Activated B cell treated with CpG ODN at 0.5 μM for 24 hours (primary cell): ENCODE results near the gene ZNF385C. TPM values are rescaled to one million over a fixed set of nuclear protein-coding genes. Genes with fewer than 3 reads are reported as not detected.

Source experiments
- ATAC-seq: fragments of 200-7000 bp; cut with Tn5 transposase; one replicate; pipeline ENCODE4 v1.10.0; 2021; ENCODE audit warnings: low read depth, mild to moderate bottlenecking, moderate library complexity
- CTCF ChIA-PET: fragments of 350-600 bp; sonication (Branson Sonifier 250); formaldehyde crosslinking; loops from one replicate; lab custom pipeline; 2021; ENCODE audit warnings: antibody characterized with exemption; lab: Charles Lee
- POLR2A ChIA-PET: fragments of 350-600 bp; sonication (Branson Sonifier 250); formaldehyde crosslinking; loops from one replicate; lab custom pipeline; 2021; ENCODE audit warnings: antibody characterized with exemption; lab: Charles Lee
- DNase-seq: peaks from one replicate; pipeline ENCODE4 v3.0.0; 2022
- H3K27ac Mint-ChIP-seq: one replicate; pipeline ENCODE4 v1.8.0; 2020; ENCODE audit warnings: mixed read lengths
- H3K27me3 Mint-ChIP-seq: one replicate; pipeline ENCODE4 v1.8.0; 2021; ENCODE audit warnings: mixed read lengths
- H3K36me3 Mint-ChIP-seq: one replicate; pipeline ENCODE4 v1.8.0; 2021; ENCODE audit warnings: low read depth, mixed read lengths
- H3K4me1 Mint-ChIP-seq: one replicate; pipeline ENCODE4 v1.8.0; 2021; ENCODE audit warnings: mixed read lengths
- H3K4me3 Mint-ChIP-seq: one replicate; pipeline ENCODE4 v1.8.0; 2020; ENCODE audit warnings: mild to moderate bottlenecking, mixed read lengths
- H3K9me3 Mint-ChIP-seq: one replicate; pipeline ENCODE4 v1.8.0; 2020; ENCODE audit warnings: mixed read lengths
- CTCF ChIP-seq: fragments of 200-600 bp; IDR thresholded peaks from one replicate; pipeline ENCODE4 v1.8.0; 2022; ENCODE audit warnings: antibody characterized with exemption, mild to moderate bottlenecking
- intact Hi-C: fragments of 100-400 bp; cut with micrococcal nuclease; formaldehyde crosslinking; loops from one replicate; pipeline ENCODE4 v1.15.1; 2024
- total RNA-seq: library from RNA; stranded (reverse); gene quantifications from 2 replicates; pipeline ENCODE4 v1.2.3, GENCODE V29; 2022

The ZNF385C gene
- total RNA-seq, 1 donor from 2014 or later: 16.7 TPM

- Mint-ChIP-seq H3K4me3 (no peak overlapping the region), H3K9me3 (no peaks in the 10 kb centered on the region), H3K27me3 (no peaks in the 10 kb centered on the region), H3K27ac (no peak overlapping the region), H3K36me3 (peaks cover 52% of the 10 kb centered on the region), H3K4me1 (peaks cover 14% of the 10 kb centered on the region)
- CTCF ChIA-PET: no interaction called here
- DNase-seq (no peak), ATAC-seq (no peak)
- intact Hi-C loops: no loop called here
- POLR2A ChIA-PET: interaction anchor here (0.7 kb wide), 1 partner anchor 1842 kb away, joined by 6 read pairs; no protein-coding TSS in a partner anchor
- no peak for TF ChIP-seq CTCF
These were observed 26.0 kb upstream of the ZNF385C start for GRCh38 chr17:42124256-42124655.

DNA sequence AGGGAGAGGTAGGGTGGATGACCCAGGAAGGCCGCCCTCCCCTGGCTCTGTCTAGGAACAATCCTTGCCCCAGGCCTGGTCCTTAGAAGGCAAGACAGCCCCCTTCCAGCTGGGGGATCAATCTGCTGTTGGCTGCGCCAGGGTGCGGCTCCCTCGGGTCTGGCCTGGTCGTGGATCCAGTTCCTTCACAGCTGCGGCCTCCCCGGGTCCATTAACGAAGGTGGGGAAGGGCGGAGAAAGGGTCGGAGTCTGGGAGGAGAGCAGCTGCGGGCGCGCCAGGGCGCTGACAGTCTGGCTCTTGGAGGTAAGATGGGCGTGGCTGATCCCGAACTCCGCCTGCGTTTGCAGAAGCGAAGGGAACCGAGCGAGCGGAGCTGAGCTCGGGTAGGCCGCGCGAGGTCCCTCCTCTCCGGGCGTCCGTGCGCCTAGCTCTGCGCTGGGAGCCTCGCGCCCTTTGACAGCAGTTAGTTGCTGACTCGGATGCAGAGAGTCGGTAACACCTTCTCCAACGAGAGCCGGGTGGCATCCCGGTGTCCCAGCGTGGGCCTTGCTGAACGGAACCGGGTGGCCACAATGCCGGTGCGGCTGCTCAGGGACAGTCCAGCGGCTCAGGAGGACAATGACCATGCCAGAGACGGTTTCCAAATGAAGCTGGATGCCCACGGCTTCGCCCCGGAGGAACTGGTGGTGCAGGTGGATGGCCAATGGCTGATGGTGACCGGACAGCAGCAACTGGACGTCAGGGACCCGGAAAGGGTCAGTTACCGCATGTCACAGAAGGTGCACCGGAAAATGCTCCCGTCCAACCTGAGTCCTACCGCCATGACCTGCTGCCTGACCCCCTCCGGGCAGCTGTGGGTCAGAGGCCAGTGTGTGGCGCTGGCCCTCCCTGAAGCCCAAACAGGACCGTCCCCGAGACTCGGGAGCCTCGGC is 24.4 kb upstream of the ZNF385C start, which contains the start of gene HSPB9:
Gene HSPB9, plus strand, starts transcription at position 434 of the 933 bp plus-strand sequence. Its CDS starts 47 bp downstream, at position 481.
- ChIA-PET POLR2A (interaction anchor here (0.6 to 2.2 kb wide), 2 partner anchors 12 to 910 kb away, joined by 6 to 26 read pairs; partner anchors contain the start of gene DHX58), CTCF (interaction anchor here (0.8 to 10.2 kb wide), 2 partner anchors 10 to 160 kb away, joined by 3 to 110 read pairs; partner anchors contain the start of gene CNP)
- H3K27ac Mint-ChIP-seq: no peak within 1 kb of the TSS

GRCh38 chr17:42120770-42121769 is 22.8 kb upstream of the ZNF385C start, which contains the start of gene KAT2A:
TSS of gene KAT2A (minus strand) at chr17:42121367. CDS start at chr17:42121304, 63 bp downstream.
- intact Hi-C loops: loop anchor here (1.0 to 2.0 kb wide), 3 partner anchors 34 to 202 kb away; partner anchors contain the start of genes ACLY and KCNH4

More for the DNA sequence above, 24.4 kb upstream of the ZNF385C start, which contains the start of gene HSPB9:
- Mint-ChIP-seq H3K27me3 (no peaks in the 10 kb centered on the region), H3K4me3 (peak within 1 kb of the TSS; percentile 71), H3K36me3 (peaks cover 44% of the 10 kb centered on the region), H3K4me1 (peaks cover 21% of the 10 kb centered on the region), H3K9me3 (no peaks in the 10 kb centered on the region)
- intact Hi-C loops: no loop called here
- no peak for ATAC-seq
- TF ChIP-seq CTCF: no peak
- DNase-seq: no peak

More at GRCh38 chr17:42120770-42121769, 22.8 kb upstream of the ZNF385C start, which contains the start of gene KAT2A:
- H3K36me3 Mint-ChIP-seq: peaks cover 39% of the 10 kb centered on the region
- H3K4me1 Mint-ChIP-seq: peaks cover 32% of the 10 kb centered on the region
- ChIA-PET CTCF (interaction anchor here (0.7 to 10.2 kb wide), 6 partner anchors 11 to 158 kb away, joined by 3 to 110 read pairs (median 6); partner anchors contain the start of genes CNP, DNAJC7, KCNH4 and NKIRAS2), POLR2A (interaction anchor here (0.6 to 2.2 kb wide), 18 partner anchors 10 to 202 kb away, joined by 3 to 26 read pairs (median 4); partner anchors contain the start of genes ACLY, CNP, DHX58 and DNAJC7)
- no peaks in the 10 kb centered on the region for H3K9me3 Mint-ChIP-seq
- H3K4me3 Mint-ChIP-seq: peak within 1 kb of the TSS; percentile 71
- ATAC-seq: peak; percentile 89
- no peaks in the 10 kb centered on the region for H3K27me3 Mint-ChIP-seq
- DNase-seq: peak; percentile 76
- H3K27ac Mint-ChIP-seq: peak within 1 kb of the TSS; percentile 30
- no peak for TF ChIP-seq CTCF
